ENCODE results near the gene ARHGEF18. TPM values are rescaled to one million over a fixed set of nuclear protein-coding genes. Genes with fewer than 3 reads are reported as not detected.
A peak's percentile ranks its signal among the peaks of the same experiment; 100 is the strongest.

The ARHGEF18 gene
- total RNA-seq, 4 donors from 2014 or later, result 32.0 to 162 (median 92.8) TPM

DNA sequence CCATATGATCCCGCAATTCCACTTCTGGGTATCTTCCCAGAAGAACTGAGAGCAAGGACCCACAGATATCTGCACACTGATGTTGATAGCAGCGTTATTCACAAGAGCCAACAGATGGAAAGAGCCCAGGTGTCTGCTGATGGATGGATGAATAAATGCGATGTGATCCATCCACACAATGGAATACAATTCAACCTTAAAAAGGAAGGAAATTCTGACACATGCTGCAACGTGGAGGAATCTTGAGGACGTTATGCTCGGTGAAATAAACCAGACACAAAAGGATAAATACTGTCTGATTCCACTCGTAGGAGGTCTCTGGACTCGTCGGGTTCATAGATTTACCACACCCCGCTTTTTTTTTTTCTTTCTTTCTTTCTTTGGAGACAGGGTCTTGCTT, 21.8 kb downstream of the ARHGEF18 start:
- 80 to 84% methylated on average over 10 of the region's 10 CpGs for WGBS, 2 donors (ENCODE audit: low coverage in 1 of 2)

DNA sequence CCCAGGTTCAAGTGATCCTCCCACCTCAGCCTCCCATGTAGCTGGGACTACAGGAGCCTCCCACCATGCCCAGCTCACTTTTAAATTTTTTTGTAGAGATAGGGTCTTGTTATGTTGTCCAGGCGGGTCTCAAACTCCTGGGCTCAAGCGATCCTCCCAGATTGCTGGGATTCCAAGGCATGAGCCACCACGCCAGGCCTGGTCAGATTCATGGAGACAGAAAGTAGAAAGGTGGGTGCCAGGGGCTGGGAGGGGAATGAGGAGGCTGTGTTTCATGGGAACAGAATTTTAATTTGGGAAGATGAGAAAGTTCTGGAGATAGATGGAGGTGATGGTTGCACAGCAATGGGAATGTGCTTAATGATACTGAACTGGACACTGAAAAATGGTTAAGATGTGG, 22.3 kb downstream of the ARHGEF18 start:
- Histone ChIP-seq H3K36me3 (no peaks in the 10 kb centered on the region), H3K27ac (peak overlapping the region; percentile 67 to 91 (median 84))
- in situ Hi-C loops (cut with MboI; ENCODE audit: low pct_ligation_motif_present in 1 of 4, low pct_unique_long_range_greater_than_20kb in 1 of 4, low sequenced_read_pairs in 3 of 4), result loop anchor here in 2 of 4 donors (25.0 kb wide), 3 partner anchors 191 to 441 kb away; partner anchors contain the start of gene RETN (in 1 of the 2)

More for the DNA sequence above, 21.8 kb downstream of the ARHGEF18 start:
- no peak for DNase-seq
- in situ Hi-C loops (cut with MboI; ENCODE audit: low pct_ligation_motif_present in 1 of 4, low pct_unique_long_range_greater_than_20kb in 1 of 4, low sequenced_read_pairs in 3 of 4), result loop anchor here in 2 of 4 donors (25.0 kb wide), 3 partner anchors 192 to 442 kb away; partner anchors contain the start of gene RETN (in 1 of the 2)
- H3K27ac ChIP-seq, result peak overlapping the region; percentile 67 to 91 (median 84)
- intact Hi-C loops (cut with DNase I; ENCODE audit: low total_unique reads), result no loop called here
- H3K36me3 ChIP-seq, result no peaks in the 10 kb centered on the region
- H3K9me3 ChIP-seq, result no peaks in the 10 kb centered on the region
- TF ChIP-seq, protein P1, sequence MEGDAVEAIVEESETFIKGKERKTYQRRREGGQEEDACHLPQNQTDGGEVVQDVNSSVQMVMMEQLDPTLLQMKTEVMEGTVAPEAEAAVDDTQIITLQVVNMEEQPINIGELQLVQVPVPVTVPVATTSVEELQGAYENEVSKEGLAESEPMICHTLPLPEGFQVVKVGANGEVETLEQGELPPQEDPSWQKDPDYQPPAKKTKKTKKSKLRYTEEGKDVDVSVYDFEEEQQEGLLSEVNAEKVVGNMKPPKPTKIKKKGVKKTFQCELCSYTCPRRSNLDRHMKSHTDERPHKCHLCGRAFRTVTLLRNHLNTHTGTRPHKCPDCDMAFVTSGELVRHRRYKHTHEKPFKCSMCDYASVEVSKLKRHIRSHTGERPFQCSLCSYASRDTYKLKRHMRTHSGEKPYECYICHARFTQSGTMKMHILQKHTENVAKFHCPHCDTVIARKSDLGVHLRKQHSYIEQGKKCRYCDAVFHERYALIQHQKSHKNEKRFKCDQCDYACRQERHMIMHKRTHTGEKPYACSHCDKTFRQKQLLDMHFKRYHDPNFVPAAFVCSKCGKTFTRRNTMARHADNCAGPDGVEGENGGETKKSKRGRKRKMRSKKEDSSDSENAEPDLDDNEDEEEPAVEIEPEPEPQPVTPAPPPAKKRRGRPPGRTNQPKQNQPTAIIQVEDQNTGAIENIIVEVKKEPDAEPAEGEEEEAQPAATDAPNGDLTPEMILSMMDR (IDR thresholded peaks at IDR 0.05), result no peak
- TF ChIP-seq POLR2AphosphoS5 (IDR thresholded peaks at IDR 0.05) (peak; percentile 81 to 91 (median 90)), EP300 (IDR thresholded peaks at IDR 0.05; ENCODE audit: low read depth) (peak; percentile 63), POLR2A (IDR thresholded peaks at IDR 0.05) (no peak)
- H3K4me1 ChIP-seq, result peaks cover 0 to 35% (median 5%) of the 10 kb centered on the region in 4 donors
- no peaks in the 10 kb centered on the region for H3K27me3 ChIP-seq
- no peak overlapping the region for H3K4me3 ChIP-seq

DNA sequence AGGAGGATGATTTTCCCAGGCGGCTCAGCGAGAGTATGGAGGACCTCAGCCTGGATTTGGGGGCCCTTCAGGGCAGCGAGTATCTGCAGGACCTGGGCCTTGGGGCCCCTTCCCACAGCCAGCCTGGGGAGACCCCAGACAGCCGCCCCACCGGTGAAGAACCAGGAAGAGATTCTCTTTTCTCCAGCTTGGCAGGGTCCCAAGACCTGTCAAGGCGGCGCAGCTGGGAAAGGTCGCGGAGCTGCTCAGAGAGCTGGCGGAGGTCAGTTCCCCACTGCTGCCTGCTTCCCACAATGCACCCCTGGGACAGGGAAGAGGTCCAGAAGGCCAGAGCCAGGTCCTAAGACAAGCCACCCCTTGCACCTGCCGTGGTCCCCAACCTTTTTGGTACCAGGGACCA, 24.1 kb downstream of the ARHGEF18 start:
- TF ChIP-seq, protein P1 (IDR thresholded peaks at IDR 0.05), result no peak
- TF ChIP-seq POLR2A (IDR thresholded peaks at IDR 0.05) (no peak), EP300 (IDR thresholded peaks at IDR 0.05; ENCODE audit: low read depth) (no peak), POLR2AphosphoS5 (IDR thresholded peaks at IDR 0.05) (no peak)
- in situ Hi-C loops (cut with MboI; ENCODE audit: low pct_ligation_motif_present in 1 of 4, low pct_unique_long_range_greater_than_20kb in 1 of 4, low sequenced_read_pairs in 3 of 4), result loop anchor here in 2 of 4 donors (25.0 kb wide), 3 partner anchors 189 to 439 kb away; partner anchors contain the start of gene RETN (in 1 of the 2)
- H3K9me3 ChIP-seq, result no peaks in the 10 kb centered on the region
- H3K27ac ChIP-seq, result peak overlapping the region; percentile 22 to 91 (median 62)
- H3K4me3 ChIP-seq, result no peak overlapping the region
- no peak for DNase-seq
- intact Hi-C loops (cut with DNase I; ENCODE audit: low total_unique reads), result no loop called here
- 92 to 100% methylated on average over 1 to 11 of the region's 11 CpGs for WGBS, 2 donors (ENCODE audit: low coverage in 1 of 2)
- no peaks in the 10 kb centered on the region for H3K36me3 ChIP-seq
- H3K27me3 ChIP-seq, result no peaks in the 10 kb centered on the region
- peaks cover 0 to 35% (median 5%) of the 10 kb centered on the region in 4 donors for H3K4me1 ChIP-seq

More for the DNA sequence above, 22.3 kb downstream of the ARHGEF18 start:
- Histone ChIP-seq H3K27me3 (no peaks in the 10 kb centered on the region), H3K4me3 (no peak overlapping the region), H3K4me1 (peaks cover 0 to 35% (median 5%) of the 10 kb centered on the region in 4 donors), H3K9me3 (no peaks in the 10 kb centered on the region)
- TF ChIP-seq, protein P1 (IDR thresholded peaks at IDR 0.05), result no peak
- TF ChIP-seq POLR2AphosphoS5 (IDR thresholded peaks at IDR 0.05), result no peak
- TF ChIP-seq EP300 (IDR thresholded peaks at IDR 0.05; ENCODE audit: low read depth), result no peak
- TF ChIP-seq POLR2A (IDR thresholded peaks at IDR 0.05), result no peak
- DNase-seq, result no peak
- WGBS, 2 donors (ENCODE audit: low coverage in 1 of 2), result 88% methylated on average over 3 of the region's 3 CpGs; no CpG with 5 or more reads in 1 of the 2 donors
- intact Hi-C loops (cut with DNase I; ENCODE audit: low total_unique reads), result no loop called here

DNA sequence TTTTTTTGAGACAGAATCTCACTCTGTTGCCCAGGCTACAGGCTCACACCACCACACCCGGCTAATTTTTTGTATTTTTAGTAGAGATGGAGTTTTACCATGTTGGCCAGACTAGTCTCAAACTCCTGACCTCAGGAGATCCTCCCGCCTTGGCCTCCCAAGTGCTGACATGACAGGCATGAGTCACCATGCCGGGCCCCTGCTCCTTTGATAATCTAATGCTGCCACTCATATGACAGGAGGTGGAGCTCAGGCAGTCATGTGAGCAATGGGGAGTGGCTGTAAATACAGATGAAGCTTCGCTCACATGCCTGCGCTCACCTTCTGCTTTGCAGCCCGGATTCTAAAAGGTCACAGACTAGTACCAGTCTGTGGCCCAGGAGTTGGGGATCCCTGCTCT, 25.1 kb downstream of the ARHGEF18 start:
- no peaks in the 10 kb centered on the region for H3K9me3 ChIP-seq
- no peak overlapping the region for H3K4me3 ChIP-seq
- 85 to 88% methylated on average over 1 to 6 of the region's 6 CpGs for WGBS, 2 donors (ENCODE audit: low coverage in 1 of 2)
- no peaks in the 10 kb centered on the region for H3K36me3 ChIP-seq
- peak; percentile 40 for DNase-seq
- H3K27me3 ChIP-seq, result no peaks in the 10 kb centered on the region
- in situ Hi-C loops (cut with MboI; ENCODE audit: low pct_ligation_motif_present in 1 of 4, low pct_unique_long_range_greater_than_20kb in 1 of 4, low sequenced_read_pairs in 3 of 4) (loop anchor here in 2 of 4 donors (25.0 kb wide), 3 partner anchors 188 to 438 kb away; partner anchors contain the start of gene RETN (in 1 of the 2)), intact Hi-C loops (cut with DNase I; ENCODE audit: low total_unique reads) (no loop called here)
- no peak overlapping the region for H3K27ac ChIP-seq
- H3K4me1 ChIP-seq, result peaks cover 0 to 31% (median 5%) of the 10 kb centered on the region in 4 donors
- TF ChIP-seq POLR2AphosphoS5 (IDR thresholded peaks at IDR 0.05) (no peak), POLR2A (IDR thresholded peaks at IDR 0.05) (no peak)

All from transverse colon (tissue), 4 donors.